A204.1 (cell line): Measurements from ENCODE around the gene MPPED2.
A peak's percentile ranks its signal among the peaks of the same experiment; 100 is the strongest.

Source experiments
- FAIRE-seq: peaks from 2 replicates; lab custom pipeline; 2012; peaks lifted over from hg19 to GRCh38; lab: Jason Lieb, UNC

The MPPED2 gene

GRCh38 chr11:30526558-30526957 lies 59.6 kb downstream of the MPPED2 start:
- FAIRE-seq, result no peak

- no peak for FAIRE-seq
These were observed 63.5 kb downstream of the MPPED2 start for GRCh38 chr11:30522536-30523243.

- FAIRE-seq, result no peak
These were observed 64.7 kb downstream of the MPPED2 start for GRCh38 chr11:30521297-30522071.

- no peak for FAIRE-seq
These were observed 73.1 kb downstream of the MPPED2 start for GRCh38 chr11:30513087-30513486.

- no peak for FAIRE-seq
These were observed 74.7 kb downstream of the MPPED2 start for GRCh38 chr11:30511408-30511807.

- no peak for FAIRE-seq
These were observed 75.4 kb downstream of the MPPED2 start for GRCh38 chr11:30510750-30511149.

GRCh38 chr11:30509364-30509763 lies 76.8 kb downstream of the MPPED2 start:
- FAIRE-seq, result no peak

GRCh38 chr11:30508594-30508993 lies 77.6 kb downstream of the MPPED2 start:
- FAIRE-seq, result no peak

GRCh38 chr11:30505603-30506002 lies 80.5 kb downstream of the MPPED2 start:
- no peak for FAIRE-seq

- no peak for FAIRE-seq
These were observed 81.7 kb downstream of the MPPED2 start for GRCh38 chr11:30504468-30504867.

- FAIRE-seq, result no peak
These were observed 83.0 kb downstream of the MPPED2 start for GRCh38 chr11:30503156-30503555.

- FAIRE-seq, result no peak
These were observed 83.8 kb downstream of the MPPED2 start for GRCh38 chr11:30502305-30502704.

GRCh38 chr11:30501744-30502143 lies 84.4 kb downstream of the MPPED2 start:
- no peak for FAIRE-seq

GRCh38 chr11:30499940-30500339 lies 86.2 kb downstream of the MPPED2 start:
- FAIRE-seq, result no peak

GRCh38 chr11:30497600-30497999 lies 88.6 kb downstream of the MPPED2 start:
- FAIRE-seq, result no peak

GRCh38 chr11:30496935-30497334 lies 89.2 kb downstream of the MPPED2 start:
- no peak for FAIRE-seq

- FAIRE-seq, result no peak
These were observed 90.7 kb downstream of the MPPED2 start for GRCh38 chr11:30495437-30495836.

GRCh38 chr11:30489511-30489910 lies 96.6 kb downstream of the MPPED2 start:
- no peak for FAIRE-seq

- no peak for FAIRE-seq
These were observed 97.1 kb downstream of the MPPED2 start for GRCh38 chr11:30489076-30489475.

GRCh38 chr11:30488304-30488998 lies 97.7 kb downstream of the MPPED2 start:
- peak; percentile 52 for FAIRE-seq

- no peak for FAIRE-seq
These were observed 98.8 kb downstream of the MPPED2 start for GRCh38 chr11:30487200-30487898.

- no peak for FAIRE-seq
These were observed 100.4 kb downstream of the MPPED2 start for GRCh38 chr11:30485756-30486155.

- FAIRE-seq, result no peak
These were observed 100.9 kb downstream of the MPPED2 start for GRCh38 chr11:30485222-30485621.
